AG09309 (cell line): ENCODE results near the gene CCAR1.
"Not testable (repeated sequence)": the region's sequence is repeated elsewhere in the genome, so short reads cannot be mapped to it uniquely, and the experiment has no call there.

Experiments
- DNase-seq: peaks from one replicate; pipeline ENCODE4 v3.0.0-alpha.2; 2010; ENCODE audit warnings: low read depth
- H3K4me3 ChIP-seq: 2 replicates; pipeline ENCODE4 v1.5.1; 2011; ENCODE audit warnings: mild to moderate bottlenecking, low read depth, low read length, moderate library complexity; ENCODE audit not compliant: control insufficient read depth
- TF ChIP-seq, protein P1 (sequence below): IDR thresholded peaks from 2 replicates; pipeline ENCODE4 v1.5.1; 2011; ENCODE audit warnings: mild to moderate bottlenecking, low read depth, low read length, inconsistent platforms; ENCODE audit not compliant: insufficient read depth, control insufficient read depth; ENCODE audit errors: missing control alignments

The CCAR1 gene

DNA sequence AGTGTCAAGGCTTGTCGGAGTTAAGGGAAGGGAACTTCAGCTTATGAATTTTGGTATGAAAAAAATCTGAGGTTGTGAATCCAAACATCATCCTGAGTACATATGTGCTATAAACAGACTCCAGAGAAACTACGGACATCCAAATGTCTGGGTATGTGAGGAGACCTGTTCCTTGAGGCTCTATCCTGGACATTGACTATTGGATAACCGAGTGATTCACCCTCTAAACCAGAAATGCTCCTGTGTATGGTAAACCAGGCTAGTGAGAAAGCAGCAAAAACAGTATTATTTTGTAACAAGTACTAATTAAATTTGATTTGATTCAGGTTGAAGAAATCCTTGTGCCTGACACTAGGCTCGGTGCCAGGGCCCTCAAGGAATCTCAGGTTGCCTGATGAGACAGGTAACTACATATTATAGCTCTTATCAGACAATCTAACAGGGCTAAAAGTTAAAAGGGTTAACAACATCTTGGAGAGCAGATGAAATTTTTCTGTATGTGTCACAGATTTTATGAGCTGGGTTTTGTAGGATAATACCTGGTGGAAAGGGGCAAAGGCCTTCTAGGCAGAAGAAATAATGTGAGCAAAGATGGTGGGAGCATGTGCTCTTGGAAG, 95.9 kb downstream of the CCAR1 start:
- H3K4me3 ChIP-seq = no peak overlapping the region
- no peak for DNase-seq
- TF ChIP-seq, protein P1, sequence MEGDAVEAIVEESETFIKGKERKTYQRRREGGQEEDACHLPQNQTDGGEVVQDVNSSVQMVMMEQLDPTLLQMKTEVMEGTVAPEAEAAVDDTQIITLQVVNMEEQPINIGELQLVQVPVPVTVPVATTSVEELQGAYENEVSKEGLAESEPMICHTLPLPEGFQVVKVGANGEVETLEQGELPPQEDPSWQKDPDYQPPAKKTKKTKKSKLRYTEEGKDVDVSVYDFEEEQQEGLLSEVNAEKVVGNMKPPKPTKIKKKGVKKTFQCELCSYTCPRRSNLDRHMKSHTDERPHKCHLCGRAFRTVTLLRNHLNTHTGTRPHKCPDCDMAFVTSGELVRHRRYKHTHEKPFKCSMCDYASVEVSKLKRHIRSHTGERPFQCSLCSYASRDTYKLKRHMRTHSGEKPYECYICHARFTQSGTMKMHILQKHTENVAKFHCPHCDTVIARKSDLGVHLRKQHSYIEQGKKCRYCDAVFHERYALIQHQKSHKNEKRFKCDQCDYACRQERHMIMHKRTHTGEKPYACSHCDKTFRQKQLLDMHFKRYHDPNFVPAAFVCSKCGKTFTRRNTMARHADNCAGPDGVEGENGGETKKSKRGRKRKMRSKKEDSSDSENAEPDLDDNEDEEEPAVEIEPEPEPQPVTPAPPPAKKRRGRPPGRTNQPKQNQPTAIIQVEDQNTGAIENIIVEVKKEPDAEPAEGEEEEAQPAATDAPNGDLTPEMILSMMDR = no peak

DNA sequence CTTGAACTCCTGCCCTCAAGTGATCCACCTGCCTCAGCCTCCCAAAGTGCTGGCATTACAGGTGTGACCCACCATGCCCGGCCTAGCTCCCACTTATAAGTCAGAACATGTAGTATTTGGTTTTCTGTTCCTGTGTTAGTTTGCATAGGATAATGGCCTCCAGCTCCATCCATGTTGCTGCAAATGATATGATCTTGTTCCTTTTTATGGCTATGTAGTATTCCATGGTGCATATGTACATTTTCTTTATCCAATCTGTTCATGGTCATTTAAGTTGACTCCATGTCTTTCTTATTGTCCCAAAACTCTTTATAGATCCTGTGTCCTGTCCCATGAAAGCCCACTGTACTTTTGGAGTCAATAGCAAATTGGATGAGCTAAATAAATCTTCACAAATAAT, 99.3 kb downstream of the CCAR1 start:
- not testable (repeated sequence) for DNase-seq, H3K4me3 ChIP-seq

DNA sequence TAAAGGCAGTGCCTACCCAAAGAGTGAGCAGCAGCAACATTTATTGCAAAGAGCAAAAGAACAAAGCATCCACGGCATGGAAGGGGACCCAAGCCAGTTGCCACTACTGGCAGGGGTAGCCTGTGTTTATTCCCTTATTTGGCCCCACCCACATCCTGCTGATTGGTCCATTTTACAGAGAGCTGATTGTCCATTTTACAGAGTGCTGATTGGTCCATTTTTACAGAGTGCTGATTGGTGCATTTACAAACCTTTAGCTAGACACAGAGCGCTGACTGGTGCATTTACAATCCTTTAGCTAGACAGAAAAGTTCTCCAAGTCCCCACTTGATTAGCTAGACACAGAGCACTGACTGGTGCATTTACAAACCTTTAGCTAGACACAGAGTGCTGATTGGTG, 101.6 kb downstream of the CCAR1 start:
- H3K4me3 ChIP-seq, DNase-seq: not testable (repeated sequence)

DNA sequence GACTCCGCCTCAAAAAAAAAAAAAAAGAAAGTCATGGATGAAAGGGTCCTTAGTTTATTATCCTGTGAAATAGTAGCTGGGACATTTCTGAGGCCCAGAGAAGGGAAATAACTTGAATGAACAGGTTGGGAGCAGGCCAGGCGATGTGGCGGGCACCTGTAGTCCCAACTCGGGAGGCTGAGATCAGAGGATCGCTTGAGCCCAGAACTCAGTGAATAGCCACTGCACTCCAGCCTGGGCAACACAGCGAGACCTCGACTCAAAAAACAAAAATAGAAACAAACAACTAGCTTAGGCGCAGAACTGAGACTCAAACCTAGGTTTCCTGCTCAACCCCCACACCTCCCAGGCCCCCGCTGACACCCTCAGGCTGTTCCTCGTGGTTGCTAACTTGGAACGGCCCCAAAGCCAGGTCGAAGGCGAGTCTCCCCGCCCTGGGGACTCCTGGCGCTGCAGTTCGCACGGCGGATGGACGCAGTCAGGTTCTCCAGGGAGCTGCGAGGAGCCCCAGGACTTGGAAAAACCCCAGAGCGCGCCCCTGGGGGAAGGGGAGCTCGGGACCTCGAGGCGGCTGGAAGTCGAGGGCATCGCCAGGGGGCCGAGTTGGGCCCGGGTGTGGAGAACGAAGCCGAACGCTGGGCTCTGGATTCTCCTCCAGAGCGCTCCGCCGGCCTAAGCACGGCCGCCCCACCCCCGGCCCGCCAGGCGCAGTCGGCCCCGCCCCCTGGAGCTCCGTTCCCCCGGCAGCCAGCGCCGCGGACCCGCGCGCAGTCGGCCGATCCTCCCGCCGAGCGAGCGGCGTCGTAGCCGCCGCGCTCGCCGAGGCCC, 105.9 kb downstream of the CCAR1 start, which contains the start of gene STOX1:
Gene STOX1, plus strand, starts transcription at position 768 of the 828 bp plus-strand sequence. CDS start 93 bp downstream, outside the sequence.
- TF ChIP-seq, protein P1 = no peak
- DNase-seq = no peak
- peak within 1 kb of the TSS; percentile 62 for H3K4me3 ChIP-seq

DNA sequence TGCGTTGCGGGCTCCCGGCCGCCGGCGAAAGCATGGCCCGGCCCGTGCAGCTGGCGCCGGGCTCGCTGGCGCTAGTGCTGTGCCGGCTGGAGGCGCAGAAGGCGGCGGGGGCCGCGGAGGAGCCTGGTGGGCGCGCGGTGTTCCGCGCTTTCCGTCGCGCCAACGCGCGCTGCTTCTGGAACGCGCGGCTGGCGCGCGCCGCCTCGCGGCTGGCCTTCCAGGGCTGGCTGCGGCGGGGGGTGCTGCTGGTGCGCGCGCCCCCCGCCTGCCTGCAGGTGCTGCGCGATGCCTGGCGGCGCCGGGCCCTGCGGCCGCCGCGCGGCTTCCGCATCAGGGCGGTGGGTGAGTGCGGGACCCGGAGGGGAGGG, 106.5 kb downstream of the CCAR1 start:
- not testable (repeated sequence) for DNase-seq

DNA sequence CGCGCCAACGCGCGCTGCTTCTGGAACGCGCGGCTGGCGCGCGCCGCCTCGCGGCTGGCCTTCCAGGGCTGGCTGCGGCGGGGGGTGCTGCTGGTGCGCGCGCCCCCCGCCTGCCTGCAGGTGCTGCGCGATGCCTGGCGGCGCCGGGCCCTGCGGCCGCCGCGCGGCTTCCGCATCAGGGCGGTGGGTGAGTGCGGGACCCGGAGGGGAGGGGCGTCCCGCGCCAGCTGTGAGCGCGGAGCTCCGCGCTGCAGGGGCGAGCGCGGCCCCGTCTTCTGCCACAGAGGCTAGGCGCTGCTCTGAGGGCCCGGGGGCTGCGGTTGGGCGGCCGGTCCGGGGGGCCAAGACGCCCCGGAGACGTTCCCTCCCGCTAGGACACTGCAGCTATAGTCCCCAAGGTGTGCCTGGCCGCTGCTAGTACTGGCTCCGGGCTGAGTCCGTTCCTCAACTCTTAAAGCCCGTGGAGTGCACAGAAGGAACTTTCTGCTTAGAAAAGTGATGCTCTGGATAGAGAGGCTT, 107.1 kb downstream of the CCAR1 start:
- DNase-seq, H3K4me3 ChIP-seq: not testable (repeated sequence)

More for the DNA sequence above, 106.5 kb downstream of the CCAR1 start:
- not testable (repeated sequence) for H3K4me3 ChIP-seq

DNA sequence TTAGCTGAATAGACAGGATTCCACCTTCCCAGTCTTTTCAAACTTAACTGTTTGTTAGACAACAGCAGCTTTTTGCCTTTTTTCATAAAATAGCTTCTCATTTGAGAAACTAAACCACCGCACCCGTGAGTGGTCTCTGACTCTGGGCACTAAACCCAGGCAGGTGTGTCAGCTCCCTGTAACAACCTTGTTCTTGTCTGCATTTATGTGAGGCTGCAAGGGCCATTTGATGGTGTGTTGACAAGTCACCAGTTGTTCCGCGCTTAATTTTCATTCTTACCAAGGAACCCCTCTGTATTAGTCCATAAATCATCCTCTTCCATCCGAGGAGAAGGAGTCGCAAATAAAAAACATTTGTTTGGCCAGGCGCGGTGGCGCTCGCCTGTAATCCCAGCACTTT, 107.8 kb downstream of the CCAR1 start:
- no peak for DNase-seq
- TF ChIP-seq, protein P1 = no peak
- H3K4me3 ChIP-seq = no peak overlapping the region

DNA sequence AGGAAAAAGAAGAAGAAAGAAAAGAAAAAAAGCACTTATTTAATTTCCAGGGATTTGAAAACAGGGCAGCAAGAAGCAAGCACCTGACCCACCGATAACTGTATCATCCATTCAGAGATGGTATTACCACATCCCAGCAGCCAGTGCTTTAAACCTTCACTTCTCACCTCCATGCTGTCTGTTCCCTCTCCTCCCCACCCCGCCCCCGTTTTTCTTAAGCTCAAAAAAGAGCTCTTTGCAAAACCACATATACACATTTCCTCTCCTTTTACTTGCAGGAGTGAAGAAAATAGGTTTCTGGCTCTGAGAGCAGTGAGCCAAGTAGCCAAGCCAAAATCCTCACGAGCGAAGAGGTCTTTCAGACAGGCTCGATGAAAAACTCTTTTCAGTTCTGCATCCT, 108.5 kb downstream of the CCAR1 start:
- H3K4me3 ChIP-seq = no peak overlapping the region
- TF ChIP-seq, protein P1 = no peak
- no peak for DNase-seq
